Nephron (organoid): Measurements from ENCODE around the gene BCAP29.
A peak's percentile ranks its signal among the peaks of the same experiment; 100 is the strongest.

Experiments used
- H3K27ac Mint-ChIP-seq, 3 experiments: 2 replicates each; pipeline ENCODE4 v1.8.0; 2020; ENCODE audit warnings: mixed read lengths in 3 of 3, mild to moderate bottlenecking in 2 of 3, moderate library complexity in 1 of 3
- H3K27me3 Mint-ChIP-seq: 2 replicates; pipeline ENCODE4 v1.8.0; 2021; ENCODE audit warnings: low read depth, mild to moderate bottlenecking, moderate library complexity, mixed read lengths
- H3K36me3 Mint-ChIP-seq: 2 replicates; pipeline ENCODE4 v1.8.0; 2020; ENCODE audit warnings: low read depth, mixed read lengths
- H3K4me1 Mint-ChIP-seq: 2 replicates; pipeline ENCODE4 v1.8.0; 2020; ENCODE audit warnings: mixed read lengths
- H3K4me3 Mint-ChIP-seq, 3 experiments: 2 replicates each; pipeline ENCODE4 v1.8.0; 2020; ENCODE audit warnings: mild to moderate bottlenecking in 3 of 3, mixed read lengths in 3 of 3, moderate library complexity in 2 of 3
- H3K9me3 Mint-ChIP-seq: 2 replicates; pipeline ENCODE4 v1.8.0; 2020; ENCODE audit warnings: mixed read lengths
- CTCF ChIP-seq, 3 experiments: fragments of 200-600 bp; sonication (generic); IDR thresholded peaks; one replicate each; pipeline ENCODE4 v1.5.0; 2021; ENCODE audit warnings: antibody characterized with exemption in 3 of 3; ENCODE audit not compliant: unreplicated experiment in 3 of 3

The BCAP29 gene

GRCh38 chr7:107563081-107563774, 16.8 kb upstream of the BCAP29 start:
- TF ChIP-seq CTCF (IDR thresholded peaks at IDR 0.05; ENCODE audit: unreplicated experiment in 3 of 3), result no peak
- peaks cover 5% of the 10 kb centered on the region for H3K36me3 Mint-ChIP-seq
- no peaks in the 10 kb centered on the region for H3K27me3 Mint-ChIP-seq
- no peaks in the 10 kb centered on the region for H3K9me3 Mint-ChIP-seq
- H3K27ac Mint-ChIP-seq, result peak overlapping the region; percentile 81 to 89 (median 89)
- H3K4me1 Mint-ChIP-seq, result peaks cover 56% of the 10 kb centered on the region
- H3K4me3 Mint-ChIP-seq, result peak overlapping the region; percentile 82 to 94 (median 90)

DNA sequence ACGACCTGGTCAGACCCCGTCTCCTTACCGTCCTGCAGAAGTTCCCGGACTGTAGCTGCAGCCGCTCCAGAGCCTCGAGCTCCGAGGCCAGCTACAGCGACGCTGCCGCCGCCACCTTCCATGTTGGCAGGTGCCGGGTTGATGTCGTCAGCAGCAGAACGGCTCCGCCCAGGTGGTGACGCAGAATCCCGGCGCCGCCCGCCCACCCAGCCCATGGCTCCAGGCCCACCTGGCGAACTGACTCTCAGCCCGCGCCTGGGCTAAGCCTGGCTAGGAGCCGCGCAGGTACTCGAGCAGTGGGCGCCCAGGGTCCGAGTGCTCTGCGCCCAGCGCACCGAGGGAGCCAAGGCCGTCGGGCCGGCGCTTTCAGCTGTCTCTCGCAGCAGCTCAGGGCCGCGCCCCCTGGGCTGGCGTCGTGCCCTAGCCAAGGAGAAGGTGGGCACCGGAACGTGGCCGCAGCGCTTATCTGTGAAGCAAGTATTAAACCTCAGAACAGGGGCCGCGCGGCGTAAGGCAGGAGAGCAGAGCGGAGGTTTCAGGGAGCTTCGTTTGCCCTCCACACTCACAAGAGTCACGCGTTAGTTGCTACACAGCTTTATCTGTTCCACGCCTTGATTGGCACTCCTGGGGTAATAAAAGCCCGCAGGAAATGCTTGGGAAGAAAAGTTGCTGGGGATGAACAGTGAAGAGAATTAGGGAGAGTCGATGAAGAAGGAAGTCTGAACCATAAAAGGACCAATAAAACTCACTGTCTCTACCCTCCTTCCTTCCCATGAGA, 16.1 kb upstream of the BCAP29 start, which contains the start of the genes COG5 and DUS4L:
TSS of gene COG5 (minus strand) at position 146 of the 778 bp plus-strand sequence. CDS start at position 122, 24 bp downstream.
TSS of gene DUS4L (plus strand) at position 197 of the 778 bp plus-strand sequence. CDS start 3,100 bp downstream, outside the sequence.
- H3K27ac Mint-ChIP-seq, result peak within 1 kb of the TSS; percentile 89 to 94 (median 89)
- no peak for TF ChIP-seq CTCF (IDR thresholded peaks at IDR 0.05; ENCODE audit: unreplicated experiment in 3 of 3)
- H3K9me3 Mint-ChIP-seq, result no peaks in the 10 kb centered on the region
- peak within 1 kb of the TSS; percentile 82 to 94 (median 90) for H3K4me3 Mint-ChIP-seq
- H3K4me1 Mint-ChIP-seq, result peaks cover 56% of the 10 kb centered on the region
- H3K27me3 Mint-ChIP-seq, result no peaks in the 10 kb centered on the region
- H3K36me3 Mint-ChIP-seq, result peaks cover 5% of the 10 kb centered on the region

DNA sequence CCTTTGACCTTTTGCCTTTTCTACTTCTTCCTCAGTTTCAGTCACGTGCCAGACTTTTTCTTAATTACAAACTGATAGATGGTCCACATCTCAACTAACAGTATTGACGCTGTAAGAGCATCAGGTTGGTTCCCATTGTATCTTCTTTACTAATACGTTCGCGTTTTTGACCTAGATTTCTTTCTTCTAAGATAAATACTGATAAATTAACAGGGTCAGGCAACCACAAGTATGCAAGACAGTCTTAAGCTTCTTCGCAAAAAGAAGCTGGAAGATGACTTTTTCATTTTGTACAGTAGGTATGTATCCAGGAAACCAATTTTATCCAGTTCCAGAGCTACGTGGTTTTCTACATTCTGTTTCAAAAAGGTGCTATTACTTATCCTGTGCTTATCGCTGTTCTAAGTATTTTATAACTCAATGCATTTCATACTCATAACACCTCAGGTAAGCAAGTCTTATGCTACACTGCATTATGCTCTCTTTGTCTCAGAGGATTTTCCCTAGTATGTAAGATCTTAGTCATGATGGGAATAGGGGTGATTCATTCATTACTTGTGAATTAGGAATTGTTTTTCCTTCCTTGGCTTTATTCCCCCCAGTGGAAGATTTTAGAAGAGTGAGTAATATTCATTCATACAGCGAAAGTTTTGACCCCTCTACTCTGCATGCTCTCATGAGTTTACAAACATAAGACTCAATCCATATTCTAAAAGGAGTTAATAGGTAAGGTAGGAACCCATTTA, 15.3 kb upstream of the BCAP29 start:
- Mint-ChIP-seq H3K4me1 (peaks cover 51% of the 10 kb centered on the region), H3K9me3 (no peaks in the 10 kb centered on the region), H3K27ac (peak overlapping the region; percentile 89 to 94 (median 89)), H3K36me3 (peaks cover 8% of the 10 kb centered on the region), H3K27me3 (no peaks in the 10 kb centered on the region), H3K4me3 (peak overlapping the region; percentile 82 to 94 (median 90))
- TF ChIP-seq CTCF (IDR thresholded peaks at IDR 0.05; ENCODE audit: unreplicated experiment in 3 of 3), result no peak

- Mint-ChIP-seq H3K4me1 (peaks cover 6% of the 10 kb centered on the region), H3K27me3 (no peaks in the 10 kb centered on the region), H3K27ac (no peak overlapping the region), H3K36me3 (peaks cover 27% of the 10 kb centered on the region), H3K4me3 (no peak overlapping the region), H3K9me3 (no peaks in the 10 kb centered on the region)
- TF ChIP-seq CTCF (IDR thresholded peaks at IDR 0.05; ENCODE audit: unreplicated experiment in 3 of 3), result no peak
These were observed 9.7 kb upstream of the BCAP29 start for GRCh38 chr7:107570298-107570697.

GRCh38 chr7:107573537-107573936, 6.5 kb upstream of the BCAP29 start:
- Mint-ChIP-seq H3K36me3 (peaks cover 28% of the 10 kb centered on the region), H3K4me3 (no peak overlapping the region), H3K9me3 (no peaks in the 10 kb centered on the region), H3K27ac (no peak overlapping the region), H3K4me1 (no peaks in the 10 kb centered on the region), H3K27me3 (no peaks in the 10 kb centered on the region)
- no peak for TF ChIP-seq CTCF (IDR thresholded peaks at IDR 0.05; ENCODE audit: unreplicated experiment in 3 of 3)
